Neural progenitor cell (in vitro differentiated cells): ENCODE results near the gene TDRD9. TPM values are rescaled to one million over a fixed set of nuclear protein-coding genes. Genes with fewer than 3 reads are reported as not detected.
A peak's percentile ranks its signal among the peaks of the same experiment; 100 is the strongest.

Source experiments
- DNase-seq: peaks from one replicate; pipeline ENCODE4 v3.0.0-alpha.2; 2016; ENCODE audit warnings: low spot score
- H2AFZ ChIP-seq: fragments of 200-600 bp; sonication (generic); replicated peaks from 2 replicates; pipeline ENCODE4 v1.6.1; 2016; ENCODE audit warnings: antibody characterized with exemption
- H3F3A ChIP-seq: fragments of 200-600 bp; sonication (generic); 2 replicates; pipeline ENCODE4 v1.6.1; 2016; ENCODE audit warnings: antibody characterized with exemption, low read depth
- H3K27ac ChIP-seq: fragments of 200-600 bp; sonication (generic); 2 replicates; pipeline ENCODE4 v1.5.1; 2016; ENCODE audit warnings: mild to moderate bottlenecking
- H3K27me3 ChIP-seq: fragments of 200-600 bp; sonication (generic); 2 replicates; pipeline ENCODE4 v1.6.1; 2016; ENCODE audit warnings: mild to moderate bottlenecking, moderate library complexity
- H3K36me3 ChIP-seq: fragments of 200-600 bp; sonication (generic); 2 replicates; pipeline ENCODE4 v1.5.1; 2016
- H3K4me1 ChIP-seq: fragments of 200-600 bp; sonication (generic); 2 replicates; pipeline ENCODE4 v1.6.1; 2016; ENCODE audit warnings: mixed run types
- H3K4me2 ChIP-seq: fragments of 200-600 bp; sonication (generic); 2 replicates; pipeline ENCODE4 v1.6.1; 2016
- H3K4me3 ChIP-seq: fragments of 200-600 bp; sonication (generic); 2 replicates; pipeline ENCODE4 v1.5.1; 2016
- H3K79me2 ChIP-seq: fragments of 200-600 bp; sonication (generic); 2 replicates; pipeline ENCODE4 v1.6.1; 2016; ENCODE audit warnings: low read depth
- H3K9ac ChIP-seq: fragments of 200-600 bp; sonication (generic); 2 replicates; pipeline ENCODE4 v1.6.1; 2016
- H3K9me3 ChIP-seq: fragments of 200-600 bp; sonication (generic); 2 replicates; pipeline ENCODE4 v1.5.1; 2016; ENCODE audit warnings: low read depth
- H4K20me1 ChIP-seq: fragments of 200-600 bp; sonication (generic); 2 replicates; pipeline ENCODE4 v1.6.1; 2016; ENCODE audit warnings: low read depth
- H3K27ac Mint-ChIP-seq: 3 replicates; pipeline ENCODE4 v1.8.0; 2021; ENCODE audit warnings: mixed read lengths
- H3K27me3 Mint-ChIP-seq: 2 replicates; pipeline ENCODE4 v1.8.0; 2022; ENCODE audit warnings: low read depth, mild to moderate bottlenecking, inconsistent platforms, moderate library complexity, mixed read lengths; ENCODE audit not compliant: insufficient read depth
- H3K36me3 Mint-ChIP-seq: 3 replicates; pipeline ENCODE4 v1.8.0; 2021; ENCODE audit warnings: mixed read lengths
- H3K4me1 Mint-ChIP-seq: 3 replicates; pipeline ENCODE4 v1.8.0; 2021; ENCODE audit warnings: mixed read lengths
- H3K4me3 Mint-ChIP-seq: 3 replicates; pipeline ENCODE4 v1.8.0; 2021; ENCODE audit warnings: mild to moderate bottlenecking, moderate library complexity, mixed read lengths
- H3K9me3 Mint-ChIP-seq: 3 replicates; pipeline ENCODE4 v1.8.0; 2020; ENCODE audit warnings: mixed read lengths
- CTCF ChIP-seq: fragments of 200-600 bp; sonication (generic); IDR thresholded peaks from 2 replicates; pipeline ENCODE4 v1.5.1; 2017; ENCODE audit warnings: antibody characterized with exemption, mild to moderate bottlenecking
- EZH2 ChIP-seq: fragments of 200-600 bp; sonication (generic); IDR thresholded peaks from 2 replicates; pipeline ENCODE4 v1.6.1; 2017; ENCODE audit warnings: antibody characterized with exemption, mild to moderate bottlenecking, moderate library complexity
- EZH2phosphoT487 ChIP-seq: fragments of 200-600 bp; sonication (generic); IDR thresholded peaks from 2 replicates; pipeline ENCODE4 v1.6.1; 2017; ENCODE audit warnings: antibody characterized with exemption
- total RNA-seq: library from RNA; depleted of rRNA; stranded (reverse); fragments of >200 nt; gene quantifications from 2 replicates; pipeline ENCODE4 v1.2.3, GENCODE V29; 2015; ENCODE audit warnings: low replicate concordance

The TDRD9 gene
- total RNA-seq, 1 donor from 2014 or later, result not detected

DNA sequence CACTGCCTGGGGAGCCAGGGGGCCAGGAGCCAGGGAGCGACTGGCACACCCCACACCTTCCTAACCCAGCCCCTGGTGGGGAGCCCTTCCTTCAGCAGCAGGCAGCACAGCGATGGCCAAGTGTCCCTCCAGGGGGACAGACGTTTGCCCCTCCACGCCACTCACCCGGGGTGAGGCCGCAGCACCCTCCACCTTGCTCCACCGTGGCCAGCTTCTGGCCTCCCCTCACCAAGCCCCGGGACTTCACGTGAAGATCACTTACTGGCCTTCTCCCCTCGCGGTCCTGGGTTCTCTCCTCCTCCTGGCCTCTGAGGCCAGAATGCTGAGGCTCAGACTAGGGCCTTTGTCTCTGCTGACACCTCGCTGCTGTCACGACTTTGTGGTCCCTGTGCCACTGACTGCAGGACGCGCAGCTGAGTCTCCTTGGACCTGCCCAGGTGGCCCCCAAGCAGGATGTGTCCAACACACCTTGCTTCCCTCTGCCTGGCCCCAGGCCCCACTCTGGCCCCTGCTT is 153.8 kb downstream of the TDRD9 start:
- Histone ChIP-seq H4K20me1 (no peaks in the 10 kb centered on the region), H3K9ac (no peak overlapping the region), H3K79me2 (no peaks in the 10 kb centered on the region), H3F3A (no peaks in the 10 kb centered on the region), H3K9me3 (no peaks in the 10 kb centered on the region), H3K27ac (no peak overlapping the region), H3K36me3 (no peaks in the 10 kb centered on the region), H2AFZ (no peak overlapping the region), H3K4me3 (no peak overlapping the region), H3K4me1 (no peaks in the 10 kb centered on the region), H3K4me2 (no peak overlapping the region), H3K27me3 (peaks cover 20% of the 10 kb centered on the region)
- DNase-seq, result no peak
- TF ChIP-seq EZH2 (no peak), EZH2phosphoT487 (no peak), CTCF (no peak)
- Mint-ChIP-seq H3K4me3 (no peak overlapping the region), H3K4me1 (peaks cover 4% of the 10 kb centered on the region), H3K27me3 (peaks cover 10% of the 10 kb centered on the region), H3K36me3 (no peaks in the 10 kb centered on the region), H3K27ac (no peak overlapping the region), H3K9me3 (no peaks in the 10 kb centered on the region)

DNA sequence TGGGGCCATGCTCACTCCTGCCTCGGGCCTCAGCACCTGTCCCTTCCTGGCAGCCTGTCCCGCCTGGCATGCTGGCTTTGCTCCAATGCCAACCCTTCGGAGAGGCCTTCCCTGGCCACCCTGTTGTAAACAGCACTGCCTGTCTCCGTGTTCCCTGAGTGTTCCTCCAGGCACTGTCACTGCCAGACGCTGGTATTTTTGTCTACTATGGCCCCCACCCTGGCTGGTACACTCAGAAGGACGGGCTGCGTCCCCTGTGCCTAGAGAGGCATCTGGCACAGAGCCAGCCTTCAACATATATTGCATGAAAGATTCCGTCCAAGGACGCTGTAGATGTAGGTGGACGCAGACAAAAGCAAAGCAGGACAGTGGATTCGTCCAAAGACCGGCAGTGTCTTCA is 154.6 kb downstream of the TDRD9 start:
- no peak overlapping the region for H3K4me3 Mint-ChIP-seq
- Histone ChIP-seq H3K27me3 (peaks cover 20% of the 10 kb centered on the region), H3F3A (no peaks in the 10 kb centered on the region), H3K4me2 (no peak overlapping the region), H3K9ac (no peak overlapping the region), H3K4me1 (no peaks in the 10 kb centered on the region), H4K20me1 (no peaks in the 10 kb centered on the region), H3K4me3 (no peak overlapping the region), H3K27ac (no peak overlapping the region), H3K9me3 (no peaks in the 10 kb centered on the region), H2AFZ (no peak overlapping the region), H3K79me2 (no peaks in the 10 kb centered on the region), H3K36me3 (no peaks in the 10 kb centered on the region)
- H3K36me3 Mint-ChIP-seq, result no peaks in the 10 kb centered on the region
- peaks cover 7% of the 10 kb centered on the region for H3K27me3 Mint-ChIP-seq
- no peak overlapping the region for H3K27ac Mint-ChIP-seq
- H3K4me1 Mint-ChIP-seq, result peaks cover 2% of the 10 kb centered on the region
- H3K9me3 Mint-ChIP-seq, result no peaks in the 10 kb centered on the region
- no peak for TF ChIP-seq CTCF
- TF ChIP-seq EZH2phosphoT487, result no peak
- no peak for TF ChIP-seq EZH2
- DNase-seq, result no peak

GRCh38 chr14:104084251-104085002 is 156.2 kb downstream of the TDRD9 start:
- no peaks in the 10 kb centered on the region for H3K36me3 ChIP-seq
- no peaks in the 10 kb centered on the region for H4K20me1 ChIP-seq
- no peaks in the 10 kb centered on the region for H3K9me3 ChIP-seq
- no peak for DNase-seq
- H3K27me3 ChIP-seq, result peaks cover 20% of the 10 kb centered on the region
- Mint-ChIP-seq H3K27ac (peak overlapping the region; percentile 9), H3K9me3 (no peaks in the 10 kb centered on the region), H3K27me3 (peaks cover 5% of the 10 kb centered on the region), H3K36me3 (no peaks in the 10 kb centered on the region), H3K4me3 (no peak overlapping the region), H3K4me1 (no peaks in the 10 kb centered on the region)
- peak overlapping the region; percentile 63 for H2AFZ ChIP-seq
- H3K4me1 ChIP-seq, result no peaks in the 10 kb centered on the region
- no peak overlapping the region for H3K9ac ChIP-seq
- H3K4me3 ChIP-seq, result no peak overlapping the region
- no peak overlapping the region for H3K27ac ChIP-seq
- no peak overlapping the region for H3K4me2 ChIP-seq
- TF ChIP-seq EZH2, result no peak
- TF ChIP-seq EZH2phosphoT487, result no peak
- TF ChIP-seq CTCF, result no peak
- H3F3A ChIP-seq, result no peaks in the 10 kb centered on the region
- no peaks in the 10 kb centered on the region for H3K79me2 ChIP-seq
